ENCODE data around the gene WNT16.

The WNT16 gene

DNA sequence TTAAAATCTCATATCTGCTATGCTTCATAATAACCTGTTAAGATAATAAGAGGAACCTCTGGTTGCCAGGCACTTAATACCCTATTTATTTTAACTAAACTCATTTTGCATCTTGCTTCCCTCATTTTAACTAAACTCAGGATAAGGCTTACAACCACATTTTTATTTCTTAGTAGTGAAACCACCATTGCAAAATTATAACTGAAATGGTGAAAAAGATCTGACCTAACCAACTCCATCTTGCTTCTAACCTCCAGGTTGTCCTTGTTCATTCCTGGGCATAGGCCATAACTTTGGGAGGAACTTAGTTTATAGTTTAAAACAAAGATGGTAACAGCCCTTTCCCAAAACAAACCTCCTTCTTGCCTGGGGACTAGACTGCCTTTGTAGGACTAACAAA lies 61.3 kb downstream of the WNT16 start:
- no peak for DNase-seq
- Histone ChIP-seq H3K36me3 (replicated peaks) (peaks cover 6% of the 10 kb centered on the region), H3K27me3 (replicated peaks) (no peaks in the 10 kb centered on the region), H3K27ac (no peak overlapping the region), H3K4me3 (ENCODE audit: low read depth, low read length) (no peak overlapping the region)
- TF ChIP-seq, protein P1, sequence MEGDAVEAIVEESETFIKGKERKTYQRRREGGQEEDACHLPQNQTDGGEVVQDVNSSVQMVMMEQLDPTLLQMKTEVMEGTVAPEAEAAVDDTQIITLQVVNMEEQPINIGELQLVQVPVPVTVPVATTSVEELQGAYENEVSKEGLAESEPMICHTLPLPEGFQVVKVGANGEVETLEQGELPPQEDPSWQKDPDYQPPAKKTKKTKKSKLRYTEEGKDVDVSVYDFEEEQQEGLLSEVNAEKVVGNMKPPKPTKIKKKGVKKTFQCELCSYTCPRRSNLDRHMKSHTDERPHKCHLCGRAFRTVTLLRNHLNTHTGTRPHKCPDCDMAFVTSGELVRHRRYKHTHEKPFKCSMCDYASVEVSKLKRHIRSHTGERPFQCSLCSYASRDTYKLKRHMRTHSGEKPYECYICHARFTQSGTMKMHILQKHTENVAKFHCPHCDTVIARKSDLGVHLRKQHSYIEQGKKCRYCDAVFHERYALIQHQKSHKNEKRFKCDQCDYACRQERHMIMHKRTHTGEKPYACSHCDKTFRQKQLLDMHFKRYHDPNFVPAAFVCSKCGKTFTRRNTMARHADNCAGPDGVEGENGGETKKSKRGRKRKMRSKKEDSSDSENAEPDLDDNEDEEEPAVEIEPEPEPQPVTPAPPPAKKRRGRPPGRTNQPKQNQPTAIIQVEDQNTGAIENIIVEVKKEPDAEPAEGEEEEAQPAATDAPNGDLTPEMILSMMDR (IDR thresholded peaks at IDR 0.05; ENCODE audit: low read depth, low read length, missing control alignments) = no peak
- in situ Hi-C loops (cut with HindIII; ENCODE audit: low pct_ligation_motif_present, low sequenced_read_pairs) = no loop called here

- TF ChIP-seq, protein P1 (IDR thresholded peaks at IDR 0.05; ENCODE audit: low read depth, low read length, missing control alignments) = no peak
- no peaks in the 10 kb centered on the region for H3K27me3 ChIP-seq (replicated peaks)
- no peak for DNase-seq
- H3K4me3 ChIP-seq (ENCODE audit: low read depth, low read length) = no peak overlapping the region
- H3K27ac ChIP-seq = no peak overlapping the region
- in situ Hi-C loops (cut with HindIII; ENCODE audit: low pct_ligation_motif_present, low sequenced_read_pairs) = no loop called here
- H3K36me3 ChIP-seq (replicated peaks) = peaks cover 6% of the 10 kb centered on the region
These were observed 61.8 kb downstream of the WNT16 start for GRCh38 chr7:121390617-121391016.
